Muscle layer of duodenum (tissue), 2 donors: ENCODE results near the gene RAG2.
A peak's percentile ranks its signal among the peaks of the same experiment; 100 is the strongest.

Experiments used
- H3K27ac ChIP-seq: one replicate; pipeline ENCODE4 v1.7.0; 2013; ENCODE audit warnings: mild to moderate bottlenecking, low read length
- H3K27me3 ChIP-seq: one replicate; pipeline ENCODE4 v1.7.0; 2013; ENCODE audit warnings: low read depth, mild to moderate bottlenecking, control low read depth, low read length
- H3K36me3 ChIP-seq, 2 donors: one replicate each; pipeline ENCODE4 v1.7.0; 2013; ENCODE audit warnings: low read length in 2 of 2, control low read depth in 1 of 2, mild to moderate bottlenecking in 1 of 2; ENCODE audit not compliant: insufficient read depth in 2 of 2, control insufficient read depth in 1 of 2
- H3K4me1 ChIP-seq, 2 donors: one replicate each; pipeline ENCODE4 v1.7.0; 2013; ENCODE audit warnings: low read length in 2 of 2, mild to moderate bottlenecking in 2 of 2, control low read depth in 1 of 2, moderate library complexity in 1 of 2; ENCODE audit not compliant: insufficient read depth in 2 of 2, control insufficient read depth in 1 of 2
- H3K4me3 ChIP-seq, 2 donors: one replicate each; pipeline ENCODE4 v1.7.0; 2013; ENCODE audit warnings: low read length in 2 of 2, low read depth in 1 of 2, mild to moderate bottlenecking in 1 of 2
- H3K9me3 ChIP-seq, 2 donors: one replicate each; pipeline ENCODE4 v1.7.0; 2013; ENCODE audit warnings: low read length in 2 of 2, control low read depth in 1 of 2, mild to moderate bottlenecking in 1 of 2; ENCODE audit not compliant: control insufficient read depth in 1 of 2
- donor health status: healthy.

Gene RAG2

GRCh38 chr11:36596880-36597279 lies 1.2 kb downstream of the RAG2 start:
- Histone ChIP-seq H3K4me3 (no peak overlapping the region), H3K27me3 (no peaks in the 10 kb centered on the region), H3K4me1 (peaks cover 0 to 11% of the 10 kb centered on the region in 2 donors), H3K9me3 (no peaks in the 10 kb centered on the region), H3K27ac (no peak overlapping the region), H3K36me3 (no peaks in the 10 kb centered on the region)

GRCh38 chr11:36594316-36594989 lies 3.6 kb downstream of the RAG2 start, which contains the start of gene IFTAP:
TSS of gene IFTAP (plus strand) at chr11:36594502. CDS start at chr11:36610104, 15,602 bp downstream.
- Histone ChIP-seq H3K9me3 (no peaks in the 10 kb centered on the region), H3K27me3 (no peaks in the 10 kb centered on the region), H3K4me3 (peak within 1 kb of the TSS; percentile 94 to 98), H3K36me3 (no peaks in the 10 kb centered on the region), H3K4me1 (peaks cover 0 to 11% of the 10 kb centered on the region in 2 donors), H3K27ac (peak within 1 kb of the TSS; percentile 72)

DNA sequence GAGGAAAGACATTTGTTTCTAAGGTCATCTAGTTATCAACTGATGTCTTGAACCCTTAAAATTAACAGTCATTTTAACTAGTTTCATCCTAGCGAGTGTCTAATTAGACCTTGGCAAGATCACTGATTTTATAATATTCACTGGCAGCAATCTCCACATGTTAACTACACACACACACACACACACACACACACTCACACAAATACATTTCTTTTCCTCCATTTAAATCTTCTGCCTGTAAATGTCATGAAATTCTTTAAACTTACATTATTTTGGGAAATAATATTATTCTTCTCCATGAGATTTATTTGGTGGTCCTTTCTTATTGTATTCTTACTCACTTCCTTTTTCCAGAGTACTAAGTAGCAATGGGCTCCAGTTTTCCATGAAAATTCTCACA lies 6.6 kb downstream of the RAG2 start:
- Histone ChIP-seq H3K27ac (no peak overlapping the region), H3K4me3 (no peak overlapping the region), H3K36me3 (no peaks in the 10 kb centered on the region), H3K4me1 (peaks cover 0 to 11% of the 10 kb centered on the region in 2 donors), H3K27me3 (no peaks in the 10 kb centered on the region), H3K9me3 (no peaks in the 10 kb centered on the region)

DNA sequence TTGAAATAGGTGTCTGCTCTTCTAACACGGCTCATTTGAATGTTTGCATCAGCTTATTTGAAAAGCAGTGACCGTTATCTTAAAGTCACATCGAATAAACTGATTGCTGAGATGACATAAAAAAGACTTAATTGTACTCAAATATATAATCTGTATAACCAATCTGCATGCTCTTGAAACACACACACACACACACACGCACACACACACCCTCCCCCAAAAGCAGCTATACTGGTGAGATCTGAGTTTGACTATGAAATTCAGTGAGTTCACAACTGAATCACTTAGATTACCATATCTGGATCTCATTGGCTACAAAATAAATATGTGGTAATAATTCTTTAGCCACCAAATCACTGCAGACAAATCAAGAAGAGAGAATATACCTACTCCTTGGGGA lies 7.5 kb downstream of the RAG2 start:
- Histone ChIP-seq H3K27ac (no peak overlapping the region), H3K4me1 (peaks cover 0 to 4% of the 10 kb centered on the region in 2 donors), H3K4me3 (no peak overlapping the region), H3K9me3 (no peaks in the 10 kb centered on the region), H3K27me3 (no peaks in the 10 kb centered on the region), H3K36me3 (no peaks in the 10 kb centered on the region)

DNA sequence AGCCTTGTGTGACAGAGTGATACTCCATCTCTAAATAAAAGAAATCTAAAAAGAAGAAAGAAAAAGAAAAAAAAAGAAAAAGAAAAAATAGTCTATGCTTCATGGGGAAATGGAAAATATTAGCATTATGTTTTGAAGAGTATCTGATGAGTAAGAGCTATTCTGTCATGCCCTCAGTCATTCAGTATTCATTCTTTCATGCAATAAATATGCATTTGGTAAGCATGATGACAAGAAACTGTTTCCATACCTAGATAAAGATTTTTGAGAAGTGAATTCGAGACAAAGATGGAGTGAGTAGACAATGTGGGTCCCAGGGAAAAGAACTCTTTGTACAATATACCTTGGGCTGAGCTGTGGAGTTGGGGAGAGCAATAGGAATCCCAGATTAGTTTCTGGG lies 9.9 kb downstream of the RAG2 start:
- H3K27me3 ChIP-seq: no peaks in the 10 kb centered on the region
- H3K9me3 ChIP-seq: no peaks in the 10 kb centered on the region
- H3K36me3 ChIP-seq: no peaks in the 10 kb centered on the region
- H3K27ac ChIP-seq: no peak overlapping the region
- H3K4me3 ChIP-seq: no peak overlapping the region
- H3K4me1 ChIP-seq: no peaks in the 10 kb centered on the region

- H3K27me3 ChIP-seq: no peaks in the 10 kb centered on the region
- H3K27ac ChIP-seq: no peak overlapping the region
- H3K4me3 ChIP-seq: no peak overlapping the region
- H3K4me1 ChIP-seq: no peaks in the 10 kb centered on the region
- no peaks in the 10 kb centered on the region for H3K36me3 ChIP-seq
- no peaks in the 10 kb centered on the region for H3K9me3 ChIP-seq
These were observed 11.5 kb downstream of the RAG2 start for GRCh38 chr11:36586543-36586942.

DNA sequence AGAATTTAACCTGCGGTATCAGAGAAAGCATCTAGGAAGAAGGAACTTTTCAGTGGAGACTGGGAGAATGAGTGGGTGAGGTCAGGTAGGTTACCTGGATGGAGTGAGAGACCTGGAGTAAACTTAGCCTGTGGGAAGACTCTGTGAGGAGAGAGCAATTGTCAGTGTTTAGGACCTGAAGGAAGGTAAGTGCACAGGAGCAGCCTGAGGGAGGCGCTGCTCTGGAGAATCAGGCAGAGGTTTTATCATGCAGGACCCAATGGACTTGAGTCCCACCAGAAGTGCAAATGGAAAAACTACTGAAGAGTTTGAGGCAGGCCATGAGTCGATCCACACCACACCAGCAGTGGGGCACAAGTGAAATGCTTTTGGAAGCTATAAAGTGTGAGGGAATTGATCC lies 14.4 kb downstream of the RAG2 start:
- Histone ChIP-seq H3K36me3 (no peaks in the 10 kb centered on the region), H3K27me3 (no peaks in the 10 kb centered on the region), H3K9me3 (no peaks in the 10 kb centered on the region), H3K27ac (no peak overlapping the region), H3K4me1 (peaks cover 0 to under 1% of the 10 kb centered on the region in 2 donors), H3K4me3 (no peak overlapping the region)

- Histone ChIP-seq H3K4me1 (peaks cover 0 to 11% of the 10 kb centered on the region in 2 donors), H3K9me3 (no peaks in the 10 kb centered on the region), H3K36me3 (no peaks in the 10 kb centered on the region), H3K4me3 (no peak overlapping the region), H3K27ac (no peak overlapping the region), H3K27me3 (no peaks in the 10 kb centered on the region)
These were observed 16.5 kb downstream of the RAG2 start for GRCh38 chr11:36581536-36581935.

GRCh38 chr11:36578458-36578857 lies 19.6 kb downstream of the RAG2 start:
- H3K27ac ChIP-seq: no peak overlapping the region
- peaks cover 0 to 7% of the 10 kb centered on the region in 2 donors for H3K36me3 ChIP-seq
- no peaks in the 10 kb centered on the region for H3K27me3 ChIP-seq
- H3K9me3 ChIP-seq: no peaks in the 10 kb centered on the region
- H3K4me3 ChIP-seq: no peak overlapping the region
- H3K4me1 ChIP-seq: peaks cover 0 to 11% of the 10 kb centered on the region in 2 donors

GRCh38 chr11:36577859-36578258 lies 20.2 kb downstream of the RAG2 start:
- Histone ChIP-seq H3K4me3 (no peak overlapping the region), H3K27ac (peak overlapping the region; percentile 32), H3K27me3 (no peaks in the 10 kb centered on the region), H3K36me3 (peaks cover 0 to 7% of the 10 kb centered on the region in 2 donors), H3K9me3 (no peaks in the 10 kb centered on the region), H3K4me1 (peaks cover 0 to 11% of the 10 kb centered on the region in 2 donors)

GRCh38 chr11:36577373-36577772 lies 20.7 kb downstream of the RAG2 start:
- no peak overlapping the region for H3K4me3 ChIP-seq
- no peaks in the 10 kb centered on the region for H3K27me3 ChIP-seq
- peaks cover 0 to 11% of the 10 kb centered on the region in 2 donors for H3K4me1 ChIP-seq
- peak overlapping the region; percentile 32 for H3K27ac ChIP-seq
- H3K36me3 ChIP-seq: peaks cover 0 to 7% of the 10 kb centered on the region in 2 donors
- no peaks in the 10 kb centered on the region for H3K9me3 ChIP-seq

GRCh38 chr11:36574486-36574885 lies 23.6 kb downstream of the RAG2 start:
- H3K27ac ChIP-seq: no peak overlapping the region
- no peaks in the 10 kb centered on the region for H3K9me3 ChIP-seq
- H3K4me1 ChIP-seq: peaks cover 0 to 11% of the 10 kb centered on the region in 2 donors
- H3K4me3 ChIP-seq: no peak overlapping the region
- no peaks in the 10 kb centered on the region for H3K27me3 ChIP-seq
- H3K36me3 ChIP-seq: peaks cover 0 to 7% of the 10 kb centered on the region in 2 donors
